ENCODE measurements around the gene NAV2. TPM values are rescaled to one million over a fixed set of nuclear protein-coding genes. Genes with fewer than 3 reads are reported as not detected.
A peak's percentile ranks its signal among the peaks of the same experiment; 100 is the strongest.

NAV2 gene
- polyA plus RNA-seq, 1 donor, result 8.1 TPM

GRCh38 chr11:19674836-19675235 lies 37.8 kb upstream of the NAV2 start:
- peaks cover 2% of the 10 kb centered on the region for H3K27me3 ChIP-seq (ENCODE audit: control insufficient read depth, insufficient read depth, low read length)
- H3K27ac ChIP-seq (ENCODE audit: low read length), result peak overlapping the region; percentile 59
- no peaks in the 10 kb centered on the region for H3K36me3 ChIP-seq (ENCODE audit: control insufficient read depth, insufficient read depth, low read length)
- H3K4me1 ChIP-seq (ENCODE audit: control insufficient read depth, insufficient read depth, low read length), result peaks cover 16% of the 10 kb centered on the region
- DNase-seq, result no peak
- H3K9me3 ChIP-seq (ENCODE audit: control insufficient read depth, low read depth, low read length), result no peaks in the 10 kb centered on the region
- WGBS (ENCODE audit: insufficient coverage, low lambda C conversion rate), result 100% methylated on average over 1 of the region's 3 CpGs
- H3K4me3 ChIP-seq (ENCODE audit: low read length), result no peak overlapping the region

DNA sequence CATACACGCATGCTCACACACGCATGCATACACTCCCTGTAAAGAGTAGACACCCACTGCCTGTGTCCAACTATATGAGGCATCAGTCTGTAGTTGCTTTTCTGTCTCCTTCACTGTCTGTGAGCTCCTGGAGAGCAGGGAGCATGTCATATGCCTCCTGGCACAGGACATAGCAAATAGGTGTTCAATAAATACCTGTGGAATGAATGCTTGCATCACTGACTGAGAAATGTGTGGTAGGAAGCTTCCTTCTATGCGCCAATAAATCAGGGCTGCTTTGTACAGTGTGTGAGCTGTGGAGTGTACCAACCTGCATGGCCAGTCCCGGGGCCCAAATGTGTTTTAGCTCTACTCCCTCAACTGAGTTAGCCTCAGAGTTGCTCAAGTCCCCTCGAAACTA lies 37.2 kb upstream of the NAV2 start:
- no CpG with 5 or more reads among the region's 5 CpGs for WGBS (ENCODE audit: insufficient coverage, low lambda C conversion rate)
- Histone ChIP-seq H3K4me3 (ENCODE audit: low read length) (no peak overlapping the region), H3K36me3 (ENCODE audit: control insufficient read depth, insufficient read depth, low read length) (no peaks in the 10 kb centered on the region), H3K27me3 (ENCODE audit: control insufficient read depth, insufficient read depth, low read length) (peaks cover 7% of the 10 kb centered on the region), H3K9me3 (ENCODE audit: control insufficient read depth, low read depth, low read length) (no peaks in the 10 kb centered on the region), H3K27ac (ENCODE audit: low read length) (no peak overlapping the region), H3K4me1 (ENCODE audit: control insufficient read depth, insufficient read depth, low read length) (peaks cover 16% of the 10 kb centered on the region)
- no peak for DNase-seq

DNA sequence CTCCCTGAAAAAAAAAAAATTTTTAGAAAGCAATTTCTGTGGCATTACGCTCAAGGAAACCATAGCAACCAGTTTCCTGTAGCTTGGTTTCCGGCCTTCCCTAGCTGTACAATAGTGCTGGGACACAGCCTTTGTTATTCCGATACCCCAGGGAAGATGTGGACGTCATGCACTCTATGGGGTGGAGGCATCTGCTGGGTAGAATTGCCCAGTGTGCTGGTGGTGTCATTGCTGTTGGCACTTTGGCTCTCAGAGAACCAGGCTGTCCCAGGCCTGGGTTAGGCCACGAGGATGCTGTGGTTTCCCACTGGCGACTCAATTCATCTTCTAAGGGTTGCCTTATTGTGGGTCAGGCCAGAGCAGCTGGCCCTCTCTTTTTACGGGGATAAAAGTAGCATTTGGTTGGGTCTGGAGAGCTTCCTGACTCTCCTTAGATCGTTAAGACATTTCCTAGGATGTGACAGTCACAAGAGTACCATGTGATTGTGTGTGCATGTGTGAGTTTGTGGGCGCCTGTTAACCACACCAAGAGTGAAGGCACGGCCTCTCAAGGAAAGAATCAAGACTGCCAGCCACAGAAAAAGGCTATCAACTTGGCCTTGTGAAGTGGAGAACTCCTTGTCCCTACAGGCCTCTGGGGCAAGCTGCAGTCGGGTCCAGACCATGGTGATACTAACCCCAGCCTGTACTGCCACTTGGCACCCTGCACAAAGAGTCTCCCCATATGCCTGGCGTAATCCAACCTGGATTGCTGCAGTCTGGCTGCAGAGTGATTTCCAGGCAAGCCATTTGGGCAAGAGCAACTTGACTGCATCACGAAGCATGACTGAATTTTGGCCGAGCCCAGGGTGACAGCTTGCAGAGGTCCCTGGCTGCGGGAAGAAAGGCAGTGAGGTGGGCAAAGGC lies 35.9 kb upstream of the NAV2 start:
- Histone ChIP-seq H3K27ac (ENCODE audit: low read length) (no peak overlapping the region), H3K9me3 (ENCODE audit: control insufficient read depth, low read depth, low read length) (no peaks in the 10 kb centered on the region), H3K4me3 (ENCODE audit: low read length) (no peak overlapping the region), H3K27me3 (ENCODE audit: control insufficient read depth, insufficient read depth, low read length) (peaks cover 9% of the 10 kb centered on the region), H3K36me3 (ENCODE audit: control insufficient read depth, insufficient read depth, low read length) (no peaks in the 10 kb centered on the region), H3K4me1 (ENCODE audit: control insufficient read depth, insufficient read depth, low read length) (peaks cover 16% of the 10 kb centered on the region)
- no CpG with 5 or more reads among the region's 15 CpGs for WGBS (ENCODE audit: insufficient coverage, low lambda C conversion rate)
- DNase-seq, result no peak

GRCh38 chr11:19677381-19678080 lies 35.1 kb upstream of the NAV2 start:
- Histone ChIP-seq H3K27ac (ENCODE audit: low read length) (no peak overlapping the region), H3K36me3 (ENCODE audit: control insufficient read depth, insufficient read depth, low read length) (no peaks in the 10 kb centered on the region), H3K4me1 (ENCODE audit: control insufficient read depth, insufficient read depth, low read length) (peaks cover 16% of the 10 kb centered on the region), H3K27me3 (ENCODE audit: control insufficient read depth, insufficient read depth, low read length) (peaks cover 9% of the 10 kb centered on the region), H3K9me3 (ENCODE audit: control insufficient read depth, low read depth, low read length) (no peaks in the 10 kb centered on the region), H3K4me3 (ENCODE audit: low read length) (no peak overlapping the region)
- DNase-seq, result no peak
- no CpG with 5 or more reads among the region's 8 CpGs for WGBS (ENCODE audit: insufficient coverage, low lambda C conversion rate)

GRCh38 chr11:19679952-19680828 lies 32.4 kb upstream of the NAV2 start:
- no peaks in the 10 kb centered on the region for H3K9me3 ChIP-seq (ENCODE audit: control insufficient read depth, low read depth, low read length)
- WGBS (ENCODE audit: insufficient coverage, low lambda C conversion rate), result 60% methylated on average over 1 of the region's 12 CpGs
- no peak overlapping the region for H3K27ac ChIP-seq (ENCODE audit: low read length)
- no peaks in the 10 kb centered on the region for H3K36me3 ChIP-seq (ENCODE audit: control insufficient read depth, insufficient read depth, low read length)
- no peaks in the 10 kb centered on the region for H3K4me1 ChIP-seq (ENCODE audit: control insufficient read depth, insufficient read depth, low read length)
- H3K27me3 ChIP-seq (ENCODE audit: control insufficient read depth, insufficient read depth, low read length), result peaks cover 9% of the 10 kb centered on the region
- H3K4me3 ChIP-seq (ENCODE audit: low read length), result no peak overlapping the region
- DNase-seq, result peak; percentile 46

DNA sequence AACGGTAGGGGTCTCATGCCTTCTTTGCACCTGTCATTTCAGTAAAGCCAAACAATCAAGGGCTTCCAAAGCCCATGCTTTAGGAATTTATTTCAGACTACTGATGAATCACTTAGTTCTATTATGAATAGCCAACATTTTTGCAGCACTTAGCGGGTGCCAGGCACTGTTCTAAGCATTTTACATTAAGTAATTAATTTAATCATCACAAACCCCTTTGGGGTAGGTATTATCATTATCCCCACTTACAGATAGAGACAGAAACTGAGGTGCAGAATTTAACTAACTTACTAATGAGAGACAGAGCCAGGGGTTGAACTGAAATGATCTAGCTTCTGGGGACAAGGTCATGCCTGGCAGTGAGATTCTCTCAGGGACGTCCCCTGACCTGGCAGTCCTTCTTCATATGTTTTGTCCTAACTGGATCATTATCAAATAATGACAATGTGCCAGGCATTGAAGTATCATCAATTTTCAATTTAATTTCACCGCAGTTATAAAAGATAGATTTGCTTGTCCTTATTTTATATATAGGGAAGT lies 31.7 kb upstream of the NAV2 start:
- Histone ChIP-seq H3K9me3 (ENCODE audit: control insufficient read depth, low read depth, low read length) (no peaks in the 10 kb centered on the region), H3K4me1 (ENCODE audit: control insufficient read depth, insufficient read depth, low read length) (no peaks in the 10 kb centered on the region), H3K27ac (ENCODE audit: low read length) (no peak overlapping the region), H3K27me3 (ENCODE audit: control insufficient read depth, insufficient read depth, low read length) (peaks cover 9% of the 10 kb centered on the region), H3K4me3 (ENCODE audit: low read length) (no peak overlapping the region), H3K36me3 (ENCODE audit: control insufficient read depth, insufficient read depth, low read length) (no peaks in the 10 kb centered on the region)
- DNase-seq, result no peak
- WGBS (ENCODE audit: insufficient coverage, low lambda C conversion rate), result 27% methylated on average over 1 of the region's 4 CpGs

DNA sequence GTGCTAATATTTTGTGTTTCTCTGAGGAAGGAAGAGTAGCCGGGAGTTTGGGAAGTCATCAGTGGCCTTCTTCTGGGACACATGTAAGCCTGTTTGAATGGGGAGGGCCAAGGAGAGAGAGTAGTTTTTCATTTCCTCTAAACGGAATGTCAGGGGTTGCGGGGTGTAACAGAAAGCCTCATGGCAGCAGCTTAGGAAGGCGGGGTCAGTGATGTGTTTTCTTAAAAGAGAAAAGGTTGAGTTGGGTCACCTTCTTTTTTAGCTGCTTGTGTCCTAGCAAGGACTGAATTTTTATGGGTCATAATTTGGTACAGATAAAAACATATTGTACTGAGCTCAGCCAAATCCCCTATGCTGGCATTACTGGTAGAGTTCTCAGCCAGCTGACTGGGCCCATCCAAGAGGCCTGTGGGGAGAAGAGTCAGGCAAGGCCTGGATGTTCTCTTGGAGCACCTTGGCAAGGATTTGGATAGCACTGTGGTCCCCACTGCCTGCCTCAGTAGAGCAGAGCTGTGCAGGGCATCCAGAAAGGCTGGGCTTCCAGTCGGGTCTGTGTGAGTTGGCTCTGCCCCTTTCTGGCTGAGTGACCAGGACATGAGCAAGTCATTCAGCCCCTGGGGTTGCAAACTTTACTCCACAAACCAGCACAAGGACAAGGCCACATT lies 29.4 kb upstream of the NAV2 start:
- Histone ChIP-seq H3K27me3 (ENCODE audit: control insufficient read depth, insufficient read depth, low read length) (peaks cover 9% of the 10 kb centered on the region), H3K4me1 (ENCODE audit: control insufficient read depth, insufficient read depth, low read length) (no peaks in the 10 kb centered on the region), H3K27ac (ENCODE audit: low read length) (no peak overlapping the region), H3K4me3 (ENCODE audit: low read length) (no peak overlapping the region), H3K9me3 (ENCODE audit: control insufficient read depth, low read depth, low read length) (no peaks in the 10 kb centered on the region), H3K36me3 (ENCODE audit: control insufficient read depth, insufficient read depth, low read length) (no peaks in the 10 kb centered on the region)
- 92% methylated on average over 2 of the region's 5 CpGs for WGBS (ENCODE audit: insufficient coverage, low lambda C conversion rate)
- no peak for DNase-seq

DNA sequence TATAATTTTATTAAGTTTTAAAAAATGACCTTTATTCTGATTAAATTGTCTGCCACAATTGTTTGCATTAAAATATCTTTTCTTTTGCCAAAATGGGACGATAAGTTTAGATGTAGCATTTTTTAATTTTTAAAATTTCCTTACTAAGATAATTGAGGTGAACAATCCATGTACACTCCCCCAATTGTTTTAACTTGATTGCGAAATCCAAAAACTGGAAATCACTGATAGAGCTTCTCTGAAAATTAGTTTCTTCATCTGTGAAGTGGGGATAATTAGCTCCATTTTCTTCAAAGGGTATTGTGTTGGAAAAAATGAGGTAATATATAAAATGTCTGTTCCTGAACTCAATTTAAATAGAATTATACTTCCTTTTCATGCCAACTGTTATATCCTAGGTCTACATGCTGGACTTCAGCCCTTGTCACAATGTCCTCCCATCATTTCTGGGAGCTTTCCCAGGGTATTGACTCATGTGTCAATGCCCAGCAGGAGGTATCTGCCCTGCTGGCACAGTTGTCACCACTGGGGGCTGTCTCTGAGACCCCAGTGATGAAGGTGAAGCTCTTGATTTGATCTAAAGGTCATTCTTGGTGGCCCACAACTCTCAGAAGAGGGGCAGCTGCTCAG lies 28.7 kb upstream of the NAV2 start:
- H3K4me3 ChIP-seq (ENCODE audit: low read length), result no peak overlapping the region
- WGBS (ENCODE audit: insufficient coverage, low lambda C conversion rate), result 96% methylated on average over 2 of the region's 2 CpGs
- H3K4me1 ChIP-seq (ENCODE audit: control insufficient read depth, insufficient read depth, low read length), result no peaks in the 10 kb centered on the region
- no peak overlapping the region for H3K27ac ChIP-seq (ENCODE audit: low read length)
- H3K36me3 ChIP-seq (ENCODE audit: control insufficient read depth, insufficient read depth, low read length), result no peaks in the 10 kb centered on the region
- peaks cover 10% of the 10 kb centered on the region for H3K27me3 ChIP-seq (ENCODE audit: control insufficient read depth, insufficient read depth, low read length)
- no peak for DNase-seq
- H3K9me3 ChIP-seq (ENCODE audit: control insufficient read depth, low read depth, low read length), result no peaks in the 10 kb centered on the region

DNA sequence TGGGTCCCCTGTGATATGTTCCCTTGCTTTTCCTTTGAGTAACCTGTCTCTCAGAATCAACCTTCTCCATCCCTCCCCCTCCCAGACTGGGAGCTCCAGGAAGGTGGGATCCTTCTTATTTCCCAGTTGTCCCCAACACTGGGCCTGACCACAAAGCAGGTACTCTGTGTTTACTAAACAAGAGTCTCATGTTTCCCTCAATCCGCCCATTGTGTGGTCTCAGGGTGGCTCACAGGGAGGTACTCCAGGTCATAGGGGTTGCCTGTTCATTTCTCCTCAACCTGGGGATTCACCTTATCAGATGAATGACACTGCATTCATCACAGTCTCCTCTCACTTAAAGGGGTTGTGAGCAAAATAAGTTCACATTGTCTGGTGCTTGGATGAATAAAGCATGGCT lies 26.4 kb upstream of the NAV2 start:
- Histone ChIP-seq H3K27me3 (ENCODE audit: control insufficient read depth, insufficient read depth, low read length) (peaks cover 8% of the 10 kb centered on the region), H3K9me3 (ENCODE audit: control insufficient read depth, low read depth, low read length) (no peaks in the 10 kb centered on the region), H3K36me3 (ENCODE audit: control insufficient read depth, insufficient read depth, low read length) (no peaks in the 10 kb centered on the region), H3K4me1 (ENCODE audit: control insufficient read depth, insufficient read depth, low read length) (no peaks in the 10 kb centered on the region), H3K4me3 (ENCODE audit: low read length) (no peak overlapping the region), H3K27ac (ENCODE audit: low read length) (no peak overlapping the region)
- no peak for DNase-seq
- no CpG with 5 or more reads among the region's 1 CpG for WGBS (ENCODE audit: insufficient coverage, low lambda C conversion rate)
